Fibroblast of skin of scalp (primary cell): Measurements from ENCODE around the gene ZNHIT1.
"Not testable (repeated sequence)": the region's sequence is repeated elsewhere in the genome, so short reads cannot be mapped to it uniquely, and the experiment has no call there.

Experiments used
- DNase-seq: peaks from one replicate; pipeline ENCODE4 v3.0.0-alpha.2; 2013

The ZNHIT1 gene

GRCh38 chr7:101241443-101242349 lies 23.7 kb downstream of the ZNHIT1 start:
- DNase-seq: no peak

DNA sequence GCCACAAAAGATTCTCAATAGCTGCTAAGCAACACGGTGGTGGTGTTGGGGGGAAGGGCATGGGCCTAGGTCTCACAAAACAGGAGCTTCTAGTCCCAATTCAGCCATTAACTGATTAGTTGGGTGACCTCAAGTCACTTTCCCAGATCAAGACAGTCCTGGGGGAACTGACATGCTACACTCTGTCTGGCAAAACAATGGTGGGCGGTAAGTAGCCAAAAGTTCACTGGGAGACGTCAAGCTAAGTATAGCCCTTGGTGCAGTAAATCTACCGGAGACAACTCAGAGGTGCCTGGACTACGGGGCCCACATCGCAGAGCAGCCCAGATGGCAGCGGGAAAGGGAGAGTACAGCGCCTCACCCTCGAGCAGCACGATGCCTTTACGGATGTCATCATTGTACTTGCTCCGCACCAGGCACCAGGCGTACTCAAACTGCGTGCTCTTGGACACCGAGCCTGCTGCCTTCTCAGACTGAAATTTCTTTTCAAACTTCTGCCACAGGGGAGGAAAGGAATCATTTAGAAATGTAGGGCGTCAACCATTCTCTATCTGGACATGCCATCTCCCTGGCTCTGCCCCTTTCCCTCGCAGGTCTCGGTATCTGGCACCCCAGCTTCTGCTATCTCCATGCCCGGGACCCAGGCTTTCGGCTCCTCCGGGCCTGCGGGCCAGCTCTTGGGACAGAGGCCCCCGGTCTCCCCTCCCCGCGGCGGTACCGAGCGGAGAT lies 25.8 kb downstream of the ZNHIT1 start:
- DNase-seq: peak; percentile 11

GRCh38 chr7:101244375-101245146 lies 26.6 kb downstream of the ZNHIT1 start, which contains the start of gene FIS1:
Gene FIS1 (minus strand): TSS chr7:101245081. CDS start chr7:101245004, 77 bp downstream.
- DNase-seq: peak; percentile 87

GRCh38 chr7:101245147-101245668 lies 27.2 kb downstream of the ZNHIT1 start:
- DNase-seq: no peak

GRCh38 chr7:101248276-101248675 lies 30.3 kb downstream of the ZNHIT1 start:
- no peak for DNase-seq

DNA sequence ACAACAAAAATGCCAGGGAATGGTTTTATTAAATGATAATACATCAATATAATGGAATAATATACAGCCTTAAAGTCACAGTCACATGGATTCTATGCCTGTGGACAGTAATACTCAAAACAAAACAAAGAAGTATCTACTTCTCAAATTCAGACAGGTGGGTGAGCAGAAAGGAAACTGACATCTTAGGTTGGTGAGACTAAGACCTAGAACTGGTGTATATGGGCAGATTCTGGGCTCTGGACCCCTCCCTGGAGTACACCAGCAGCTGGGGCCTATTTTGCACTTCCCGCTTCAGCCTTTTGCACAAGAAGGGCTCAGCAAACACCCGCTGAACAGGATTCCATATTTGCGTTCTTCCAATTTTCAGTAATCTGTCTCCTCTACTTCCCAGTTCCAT lies 32.4 kb downstream of the ZNHIT1 start:
- DNase-seq: no peak

DNA sequence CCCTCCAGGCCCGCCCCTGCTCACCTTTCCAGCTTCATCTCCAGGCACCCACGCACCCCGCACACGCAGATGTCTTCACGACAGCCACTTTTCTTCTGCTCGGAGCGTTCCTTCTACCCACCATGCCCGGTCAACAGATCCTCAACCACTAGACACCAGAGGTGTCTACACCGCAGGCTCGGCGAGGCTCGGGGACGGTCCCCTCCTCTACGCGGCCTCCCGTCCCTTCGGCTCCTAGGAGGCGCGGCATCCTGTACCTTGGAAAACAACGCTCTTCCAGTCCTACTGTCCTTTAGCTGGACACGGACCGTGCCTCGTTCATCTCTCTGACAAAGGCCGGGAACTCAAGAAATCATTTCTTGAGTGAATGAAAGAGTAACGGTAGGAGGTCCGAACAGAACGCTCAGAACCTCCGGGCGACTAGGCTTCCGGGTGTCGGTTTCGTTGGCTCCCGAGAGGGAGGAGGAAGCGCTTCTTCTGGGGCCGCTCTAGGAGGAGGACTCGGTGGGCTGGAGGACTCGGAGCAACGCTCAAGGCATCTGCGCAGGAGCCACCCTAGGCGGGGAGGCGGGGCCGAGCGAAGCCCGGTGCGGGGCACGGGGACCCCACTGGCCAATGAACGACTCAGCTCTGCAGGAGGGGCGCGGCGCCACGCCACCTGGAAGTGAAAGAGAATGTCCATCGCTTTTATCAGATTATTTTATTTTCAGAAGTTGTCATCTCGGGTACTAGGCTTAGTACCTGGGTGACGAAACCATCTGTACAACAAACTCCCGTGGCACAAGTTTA lies 34.1 kb downstream of the ZNHIT1 start:
- peak; percentile 98 for DNase-seq

- DNase-seq: not testable (repeated sequence)
Observed at GRCh38 chr7:101253199-101253598, 35.2 kb downstream of the ZNHIT1 start.

GRCh38 chr7:101255796-101256195 lies 37.8 kb downstream of the ZNHIT1 start:
- no peak for DNase-seq

- DNase-seq: peak; percentile 35
Observed at GRCh38 chr7:101258243-101258731, 40.3 kb downstream of the ZNHIT1 start.

DNA sequence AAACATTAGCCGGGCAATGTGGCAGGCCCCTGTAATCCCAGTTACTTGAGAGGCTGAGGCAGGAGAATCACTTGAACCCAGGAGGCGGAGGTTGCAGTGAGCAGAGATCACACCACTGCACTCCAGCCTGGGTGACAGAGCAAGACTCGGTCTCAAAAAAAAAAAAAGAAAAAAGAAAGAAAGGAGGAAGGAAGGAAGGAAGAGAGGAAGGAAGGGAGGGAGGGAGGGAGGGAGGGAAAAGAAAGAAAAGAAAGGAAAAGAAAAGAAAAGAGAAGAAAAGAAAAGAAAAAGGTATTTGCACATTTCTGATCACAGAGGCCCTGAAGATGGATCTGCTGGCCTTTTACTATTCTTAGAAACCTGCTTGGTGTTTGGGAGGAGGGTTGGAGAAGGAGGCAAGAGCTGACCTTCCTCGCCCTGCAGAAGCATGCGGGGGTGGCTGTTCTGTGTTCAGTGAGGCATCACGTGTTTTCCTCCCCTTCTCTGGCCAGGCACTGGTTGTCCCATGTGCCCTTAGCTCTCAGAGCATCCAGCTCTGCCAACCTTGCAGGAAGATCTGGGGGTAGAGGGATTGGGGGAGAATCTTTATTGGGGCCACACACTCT lies 46.2 kb downstream of the ZNHIT1 start:
- not testable (repeated sequence) for DNase-seq

DNA sequence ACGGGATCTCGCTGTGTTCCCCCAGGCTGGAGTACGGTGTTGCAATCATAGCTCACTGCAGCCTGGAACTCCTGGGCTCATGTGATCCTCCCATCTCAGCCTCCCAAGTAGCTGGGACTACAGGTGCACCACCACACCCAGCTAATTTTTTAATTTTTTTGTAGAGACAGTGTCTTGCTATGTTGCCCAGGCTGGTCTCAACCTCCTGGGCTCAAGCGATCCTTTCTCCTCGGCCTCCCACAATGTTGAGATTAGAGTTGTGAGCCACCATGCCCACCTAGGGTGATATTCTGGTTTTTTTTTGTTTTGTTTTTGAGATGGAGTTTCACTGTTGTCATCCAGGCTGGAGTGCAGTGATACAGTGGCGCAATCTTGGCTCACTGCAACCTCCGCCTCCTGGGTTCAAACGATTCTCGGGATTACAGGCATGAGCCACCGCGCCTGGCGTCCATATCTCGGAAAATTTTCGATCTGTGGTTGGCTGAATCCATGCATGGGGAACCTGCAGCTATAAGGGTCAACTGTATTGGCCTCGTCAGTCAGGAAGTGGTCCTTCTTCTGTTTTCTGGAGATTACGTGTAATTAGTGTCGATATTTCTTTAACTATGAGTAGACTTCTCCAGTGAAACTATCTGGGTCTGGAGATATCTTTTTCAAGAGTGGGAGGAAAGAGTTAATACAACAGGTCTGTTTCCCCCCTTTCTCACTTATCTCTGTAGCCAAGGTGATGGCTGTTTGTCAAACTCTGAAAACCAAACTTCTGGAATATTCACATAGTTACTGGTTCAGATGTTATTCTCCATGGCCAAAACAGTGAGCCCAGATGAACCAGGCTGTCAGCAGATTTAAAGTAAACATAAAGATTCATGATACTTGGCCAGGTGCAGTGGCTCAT lies 47.9 kb downstream of the ZNHIT1 start:
- DNase-seq: no peak

DNA sequence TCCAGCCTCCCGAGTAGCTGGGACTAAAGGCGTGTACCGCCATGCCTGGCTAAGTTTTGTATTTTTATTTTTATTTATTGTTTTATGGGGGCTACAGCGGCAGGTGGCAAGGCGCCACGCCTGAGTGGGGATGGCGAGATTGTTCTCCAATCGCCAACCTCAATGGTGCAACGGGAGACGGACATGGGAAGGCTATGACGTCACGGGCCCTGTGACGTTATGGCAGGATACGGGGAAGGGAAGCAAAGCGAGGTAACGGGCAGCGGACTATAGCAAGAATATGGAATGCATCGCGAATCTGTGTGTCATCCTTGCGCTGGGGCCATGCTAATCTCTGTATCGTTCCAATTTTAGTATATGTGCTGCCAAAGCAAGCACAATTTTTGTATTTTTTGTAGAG lies 51.7 kb downstream of the ZNHIT1 start:
- no peak for DNase-seq

- DNase-seq: no peak
Observed at GRCh38 chr7:101271021-101271420, 53.1 kb downstream of the ZNHIT1 start.

DNA sequence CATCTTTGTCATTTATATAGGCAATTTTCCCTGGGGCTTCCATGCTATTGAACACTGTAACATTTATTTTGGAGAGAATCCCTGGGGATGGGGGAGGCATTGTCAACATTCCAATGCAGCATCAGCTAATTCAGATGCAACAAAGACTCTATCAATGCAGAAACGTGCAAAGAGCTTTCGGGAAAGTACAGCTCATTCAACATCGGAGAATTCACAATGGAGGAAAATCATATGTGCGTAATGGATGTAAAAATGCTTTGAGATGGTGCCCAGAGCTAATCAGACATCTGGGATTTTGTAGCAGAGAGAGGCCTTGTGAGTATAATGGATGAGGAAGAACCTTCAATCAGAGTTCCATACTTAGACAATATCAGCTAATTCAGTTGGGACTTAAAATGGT lies 55.2 kb downstream of the ZNHIT1 start:
- no peak for DNase-seq
